HG03196 (cell line): ENCODE data around the gene GNAI2.

Source experiments
- ATAC-seq: cut with Tn5 transposase; IDR thresholded peaks from one replicate; pipeline ENCODE4 v1.9.1; 2021; ENCODE audit not compliant: unreplicated experiment

GNAI2 gene

DNA sequence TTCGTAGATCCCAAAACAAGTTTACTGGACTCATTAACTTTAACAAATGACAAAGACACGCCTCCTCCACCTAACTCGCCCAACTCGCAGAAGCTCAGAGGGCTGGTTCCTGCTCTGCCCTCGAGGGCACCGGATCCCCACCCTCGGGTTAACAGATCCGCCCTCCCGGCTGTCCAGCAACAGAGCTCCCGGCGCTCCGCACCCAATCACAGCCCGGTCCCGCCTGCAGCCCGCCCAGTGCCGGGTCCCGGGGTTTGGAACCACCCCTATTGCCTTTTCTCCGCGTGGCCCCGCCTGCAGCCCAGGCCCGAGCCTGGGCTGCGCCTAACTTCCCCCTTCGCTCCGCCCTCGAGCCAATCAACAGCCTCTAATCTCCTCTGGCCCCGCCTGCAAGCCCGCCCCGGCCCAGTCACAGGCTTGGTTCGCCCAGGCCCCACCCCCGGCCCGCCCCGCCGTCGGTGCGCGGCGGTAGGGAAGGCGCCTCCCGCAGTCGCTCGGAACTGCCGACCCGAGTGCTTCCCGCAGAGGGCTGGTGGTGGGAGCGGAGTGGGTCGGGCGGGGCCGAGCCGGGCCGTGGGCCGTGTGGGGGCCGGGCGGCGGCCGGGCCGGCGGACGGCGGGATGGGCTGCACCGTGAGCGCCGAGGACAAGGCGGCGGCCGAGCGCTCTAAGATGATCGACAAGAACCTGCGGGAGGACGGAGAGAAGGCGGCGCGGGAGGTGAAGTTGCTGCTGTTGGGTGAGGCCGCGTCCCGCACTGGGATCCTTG is at the start of gene GNAI2:
Gene GNAI2, plus strand, starts transcription at position 489 of the 768 bp plus-strand sequence. Its CDS starts 132 bp downstream, at position 621.
- peak; percentile 90 for ATAC-seq

DNA sequence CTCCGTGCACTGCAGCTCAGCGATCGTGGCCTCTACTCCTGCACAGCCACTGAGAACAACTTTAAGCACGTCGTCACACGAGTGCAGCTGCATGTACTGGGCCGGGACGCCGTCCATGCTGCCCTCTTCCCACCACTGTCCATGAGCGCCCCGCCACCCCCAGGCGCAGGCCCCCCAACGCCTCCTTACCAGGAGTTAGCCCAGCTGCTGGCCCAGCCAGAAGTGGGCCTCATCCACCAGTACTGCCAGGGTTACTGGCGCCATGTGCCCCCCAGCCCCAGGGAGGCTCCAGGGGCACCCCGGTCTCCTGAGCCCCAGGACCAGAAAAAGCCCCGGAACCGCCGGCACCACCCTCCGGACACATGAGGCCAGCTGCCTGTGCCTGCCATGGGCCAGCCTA is 48.3 kb upstream of the GNAI2 start:
- ATAC-seq, result no peak

DNA sequence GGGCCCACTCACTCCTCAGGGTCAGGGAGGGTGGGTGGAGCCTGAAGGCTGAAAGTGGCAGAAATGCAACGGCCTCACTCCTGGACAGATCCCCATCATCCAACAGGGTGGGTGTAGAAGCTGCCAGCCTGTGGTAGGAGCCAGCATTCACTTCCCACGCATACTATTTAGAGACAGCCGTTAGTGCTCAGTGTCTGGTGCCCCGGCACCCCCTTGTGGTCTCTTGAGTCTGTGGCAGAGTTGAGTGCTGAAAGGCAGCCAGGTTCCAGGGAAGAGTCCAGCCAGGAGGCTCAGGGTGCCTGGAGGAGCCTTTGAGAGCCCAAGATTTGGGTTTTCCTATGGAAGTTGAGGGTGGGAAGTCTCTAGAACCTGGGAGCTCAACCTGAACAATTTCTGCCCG is 46.7 kb upstream of the GNAI2 start:
- ATAC-seq, result no peak

DNA sequence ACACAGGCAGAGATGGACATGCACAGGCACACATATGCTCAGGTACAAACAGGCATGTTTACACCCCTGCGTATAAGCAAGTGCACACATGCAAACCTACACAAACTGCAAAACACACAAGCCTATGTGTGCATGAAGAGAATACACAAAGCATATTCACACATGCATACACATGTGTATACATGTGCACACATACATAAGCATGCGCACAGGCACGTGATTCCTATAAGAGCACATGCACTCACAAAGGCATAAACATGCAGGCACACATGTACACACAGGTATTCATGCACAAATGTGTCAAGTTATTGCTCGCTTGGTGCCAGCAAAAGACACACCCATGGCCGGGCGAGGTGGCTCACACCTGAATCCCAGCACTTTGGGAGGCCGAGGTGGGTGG is 46.0 kb upstream of the GNAI2 start:
- ATAC-seq, result no peak

DNA sequence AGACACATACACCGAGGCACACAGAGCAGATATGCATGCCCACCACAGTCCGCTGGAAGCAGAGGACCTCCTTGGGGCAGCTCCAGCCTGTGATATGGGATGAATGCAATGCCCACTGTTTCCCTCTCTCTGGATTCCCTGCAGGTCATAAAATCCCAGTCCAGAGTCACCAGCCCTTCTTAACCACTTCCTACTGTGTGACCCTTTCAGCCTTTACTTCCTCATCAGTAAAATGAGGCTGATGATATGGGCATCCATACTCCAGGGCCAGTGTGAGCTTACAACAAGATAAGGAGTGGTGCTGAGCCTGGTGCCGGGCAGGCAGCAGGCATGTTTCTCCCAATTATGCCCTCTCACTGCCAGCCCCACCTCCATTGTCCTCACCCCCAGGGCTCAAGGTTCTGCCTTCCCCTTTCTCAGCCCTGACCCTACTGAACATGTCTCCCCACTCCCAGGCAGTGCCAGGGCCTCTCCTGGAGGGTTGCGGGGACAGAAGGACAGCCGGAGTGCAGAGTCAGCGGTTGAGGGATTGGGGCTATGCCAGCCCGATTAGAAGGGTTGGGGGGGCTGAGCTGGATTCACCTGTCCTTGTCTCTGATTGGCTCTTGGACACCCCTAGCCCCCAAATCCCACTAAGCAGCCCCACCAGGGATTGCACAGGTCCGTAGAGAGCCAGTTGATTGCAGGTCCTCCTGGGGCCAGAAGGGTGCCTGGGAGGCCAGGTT is 44.9 kb upstream of the GNAI2 start, which contains the start of gene GNAT1:
Gene GNAT1, plus strand, starts transcription at position 675 of the 725 bp plus-strand sequence. CDS start 116 bp downstream, outside the sequence.
- ATAC-seq, result no peak

DNA sequence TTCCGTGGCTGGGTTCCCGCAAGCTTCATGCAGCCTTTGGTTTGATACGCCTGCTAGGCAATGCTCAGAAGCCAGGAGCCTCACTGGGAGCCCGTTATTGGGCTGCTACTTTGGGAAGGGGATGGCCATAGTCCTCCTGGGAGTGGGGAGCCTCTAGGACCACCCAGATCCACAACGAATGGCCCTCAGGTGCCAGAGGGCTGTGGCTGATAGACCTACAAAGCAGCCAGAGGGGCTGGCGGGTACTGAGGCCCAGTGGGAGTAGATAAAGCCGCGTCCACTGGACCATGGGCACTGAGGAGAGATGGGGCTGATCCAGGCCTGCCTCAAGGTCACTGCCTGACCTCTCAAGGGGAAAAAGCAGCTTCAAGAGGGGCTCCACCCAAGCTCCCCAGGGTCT is 43.9 kb upstream of the GNAI2 start:
- no peak for ATAC-seq

DNA sequence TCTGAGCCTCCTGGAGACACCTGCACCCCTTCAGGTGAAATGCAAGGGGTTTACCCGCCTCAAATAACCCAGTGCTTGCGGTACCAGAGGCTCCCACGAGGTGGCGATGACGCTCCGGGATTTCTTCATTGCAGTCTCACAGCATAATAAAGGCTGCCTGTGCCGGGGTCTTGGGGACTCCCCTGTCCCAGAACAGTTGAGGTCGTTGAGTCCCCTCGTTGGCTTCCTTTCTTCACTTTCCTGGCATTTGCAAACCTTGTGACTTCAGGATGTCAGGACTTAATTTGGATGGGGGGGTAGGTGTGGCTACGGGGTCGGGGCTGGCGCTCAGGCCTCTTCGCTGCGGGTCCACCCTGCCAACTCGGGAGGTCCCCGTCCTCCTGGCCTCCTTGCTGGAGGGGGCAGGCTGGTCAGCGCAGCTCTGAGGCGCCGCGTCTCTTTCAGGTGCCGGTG is 43.3 kb upstream of the GNAI2 start:
- ATAC-seq, result no peak

DNA sequence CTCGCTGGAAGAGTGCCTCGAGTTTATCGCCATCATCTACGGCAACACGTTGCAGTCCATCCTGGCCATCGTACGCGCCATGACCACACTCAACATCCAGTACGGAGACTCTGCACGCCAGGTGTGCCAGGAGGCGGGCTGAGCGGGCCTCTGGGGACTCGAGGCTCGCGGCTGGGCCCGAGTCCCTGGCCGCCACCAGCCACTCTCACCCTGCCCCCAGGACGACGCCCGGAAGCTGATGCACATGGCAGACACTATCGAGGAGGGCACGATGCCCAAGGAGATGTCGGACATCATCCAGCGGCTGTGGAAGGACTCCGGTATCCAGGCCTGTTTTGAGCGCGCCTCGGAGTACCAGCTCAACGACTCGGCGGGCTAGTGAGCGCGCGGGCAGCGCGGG is 42.7 kb upstream of the GNAI2 start:
- ATAC-seq, result no peak

DNA sequence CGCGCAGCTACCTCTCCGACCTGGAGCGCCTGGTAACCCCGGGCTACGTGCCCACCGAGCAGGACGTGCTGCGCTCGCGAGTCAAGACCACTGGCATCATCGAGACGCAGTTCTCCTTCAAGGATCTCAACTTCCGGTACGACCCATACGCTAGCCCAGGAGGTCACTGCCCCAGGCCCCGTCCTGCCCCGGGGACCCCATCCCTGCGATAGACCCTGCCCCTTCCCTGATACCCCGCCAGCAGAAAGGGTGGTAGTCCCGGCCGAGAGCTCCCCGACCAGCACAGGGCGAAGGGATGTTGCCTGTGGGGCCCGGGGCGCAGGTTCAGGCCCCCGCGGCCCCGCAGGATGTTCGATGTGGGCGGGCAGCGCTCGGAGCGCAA is 42.3 kb upstream of the GNAI2 start:
- ATAC-seq, result no peak

DNA sequence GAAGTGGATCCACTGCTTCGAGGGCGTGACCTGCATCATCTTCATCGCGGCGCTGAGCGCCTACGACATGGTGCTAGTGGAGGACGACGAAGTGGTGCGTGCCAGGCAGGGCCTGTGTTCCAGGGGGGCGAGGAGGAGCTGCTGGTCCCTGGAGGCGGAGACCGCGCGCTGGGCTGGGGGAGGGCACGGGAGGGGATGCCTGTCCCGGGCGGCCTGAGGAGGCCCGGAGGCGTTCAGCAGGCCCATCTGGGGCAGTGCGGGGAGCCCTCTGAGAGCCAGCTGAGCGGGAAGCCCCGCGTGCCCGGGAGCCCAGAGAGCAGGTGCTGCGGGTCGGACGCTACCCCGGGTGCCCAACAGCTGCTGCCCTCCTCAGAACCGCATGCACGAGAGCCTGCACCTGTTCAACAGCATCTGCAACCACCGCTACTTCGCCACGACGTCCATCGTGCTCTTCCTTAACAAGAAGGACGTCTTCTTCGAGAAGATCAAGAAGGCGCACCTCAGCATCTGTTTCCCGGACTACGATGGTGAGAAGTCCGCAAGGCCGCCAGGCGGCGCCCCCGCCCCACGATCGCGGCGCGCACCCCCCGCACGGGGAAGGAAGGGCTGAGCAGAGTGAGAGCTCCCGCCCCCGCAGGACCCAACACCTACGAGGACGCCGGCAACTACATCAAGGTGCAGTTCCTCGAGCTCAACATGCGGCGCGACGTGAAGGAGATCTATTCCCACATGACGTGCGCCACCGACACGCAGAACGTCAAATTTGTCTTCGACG is 41.7 kb upstream of the GNAI2 start:
- ATAC-seq, result no peak

DNA sequence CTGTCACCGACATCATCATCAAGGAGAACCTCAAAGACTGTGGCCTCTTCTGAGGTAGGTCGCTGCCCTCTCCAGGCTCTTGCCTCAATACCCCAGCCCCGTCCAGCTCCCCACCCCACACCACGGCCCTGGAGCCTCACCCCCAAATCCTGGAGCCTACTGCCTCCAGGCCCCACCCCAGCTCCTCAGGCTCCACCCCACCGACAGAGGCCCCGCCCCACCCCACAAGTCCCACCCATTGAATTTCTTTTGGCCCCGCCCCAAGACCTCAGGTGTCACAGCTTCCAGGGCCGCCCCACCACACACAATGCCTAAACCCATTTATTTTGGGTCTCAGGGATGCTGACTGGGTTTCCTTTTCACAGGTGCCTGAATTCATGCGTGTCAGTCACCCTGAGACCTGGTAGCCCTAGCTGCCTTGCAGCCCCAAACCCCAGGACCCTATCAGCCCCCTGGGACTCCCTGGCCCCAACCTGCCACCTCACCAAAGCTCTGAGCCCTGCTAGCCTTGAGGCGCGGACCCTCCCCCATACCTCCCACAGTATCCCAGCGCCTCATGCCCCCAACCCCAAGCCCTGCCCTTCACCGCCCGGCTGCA is 41.0 kb upstream of the GNAI2 start:
- no peak for ATAC-seq

DNA sequence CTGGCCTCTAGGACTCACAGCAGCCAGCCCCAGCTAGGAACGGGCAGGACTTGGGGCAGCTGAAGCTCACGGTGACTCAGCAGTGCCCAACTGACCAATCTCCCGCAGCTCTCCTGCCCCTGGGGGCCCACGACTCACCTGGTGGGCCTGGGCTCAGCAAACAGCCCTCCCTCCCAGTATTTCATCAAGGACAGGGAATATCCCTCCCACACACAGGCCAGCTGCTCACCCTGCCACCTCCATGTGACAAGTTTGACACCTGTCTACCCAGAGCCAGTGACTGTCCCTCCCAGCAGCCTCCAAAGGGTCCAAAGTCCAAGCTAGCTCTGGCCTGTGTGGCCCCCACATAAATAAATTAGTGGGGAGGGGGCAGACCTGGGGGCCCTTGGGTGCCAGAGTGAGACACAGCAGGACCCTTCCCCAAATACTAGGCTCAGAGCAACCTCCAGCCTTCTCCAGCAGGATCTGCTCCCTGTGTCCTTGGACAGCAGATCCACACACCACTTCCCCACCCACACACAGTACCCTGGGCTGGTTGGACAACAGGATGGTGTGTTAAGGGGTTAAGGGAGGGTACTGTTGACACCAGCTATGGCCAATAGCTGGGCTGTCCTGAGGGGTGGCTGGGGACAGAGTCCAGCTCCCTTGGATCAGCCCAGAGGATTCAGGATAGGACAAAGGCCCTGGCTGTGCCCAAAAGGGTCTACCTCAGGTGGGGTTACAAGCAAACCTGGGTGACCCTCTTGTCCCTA is 40.3 kb upstream of the GNAI2 start:
- no peak for ATAC-seq

DNA sequence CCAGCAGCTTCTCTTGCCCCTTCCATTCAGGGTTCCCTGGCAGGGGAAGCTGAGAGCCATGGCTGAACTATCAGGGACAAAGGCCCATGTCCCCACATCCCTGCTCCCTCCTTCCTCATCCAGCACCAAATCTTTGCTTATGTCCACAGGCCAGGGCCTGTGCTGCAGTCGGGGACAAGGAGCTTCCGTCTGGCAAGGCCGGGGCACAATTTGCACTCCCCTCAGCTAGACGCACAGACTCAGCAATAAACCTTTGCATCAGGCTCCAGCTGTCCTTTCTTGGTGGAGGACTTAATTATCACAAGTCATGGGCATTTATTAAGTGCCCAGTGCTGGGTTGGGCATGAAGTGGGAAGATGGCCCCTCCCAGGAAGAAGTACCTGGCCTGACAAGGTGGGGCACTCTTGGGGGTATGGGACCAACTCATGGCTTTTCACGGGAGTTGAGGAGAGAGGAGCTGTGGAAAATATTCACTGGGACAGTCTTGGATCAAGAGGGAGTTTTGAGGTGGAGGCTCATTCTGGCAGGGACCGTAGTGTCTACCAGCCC is 39.7 kb upstream of the GNAI2 start:
- ATAC-seq, result no peak

DNA sequence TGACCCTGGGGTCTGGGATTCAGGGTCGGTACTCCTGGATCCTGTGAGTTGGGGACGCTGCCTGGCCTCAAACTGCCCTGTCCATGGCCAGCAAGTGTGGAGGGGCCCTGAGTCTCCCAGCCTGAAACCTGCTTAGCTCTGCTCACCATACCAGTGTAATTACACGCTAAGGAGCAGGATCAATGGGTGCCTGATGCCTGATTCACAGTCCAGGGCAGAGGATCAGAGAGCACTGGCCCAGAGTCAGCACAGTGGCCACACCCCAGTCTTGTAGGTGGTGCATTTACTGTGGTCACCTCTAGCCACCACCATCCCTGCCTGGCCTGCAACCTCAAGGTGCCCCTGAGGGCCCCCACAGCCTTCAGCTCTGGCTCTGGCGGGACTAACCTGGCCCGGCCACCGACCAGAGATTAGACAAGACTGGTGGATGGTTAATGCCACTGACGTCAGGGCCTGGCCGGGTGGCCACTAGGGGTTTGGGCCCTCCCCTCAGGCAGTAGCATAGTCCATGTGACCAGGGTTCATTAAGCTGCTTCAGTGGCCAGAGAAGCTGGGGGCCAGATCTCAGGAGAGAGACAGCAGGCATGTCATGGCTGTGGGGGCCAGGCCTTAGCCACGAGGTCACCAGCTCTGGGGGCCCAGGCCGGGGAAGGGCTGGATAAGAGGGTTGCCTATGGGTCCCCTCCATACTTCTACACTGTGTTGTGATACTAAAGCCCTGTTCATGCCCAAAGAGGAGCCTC is 34.3 kb upstream of the GNAI2 start:
- no peak for ATAC-seq

DNA sequence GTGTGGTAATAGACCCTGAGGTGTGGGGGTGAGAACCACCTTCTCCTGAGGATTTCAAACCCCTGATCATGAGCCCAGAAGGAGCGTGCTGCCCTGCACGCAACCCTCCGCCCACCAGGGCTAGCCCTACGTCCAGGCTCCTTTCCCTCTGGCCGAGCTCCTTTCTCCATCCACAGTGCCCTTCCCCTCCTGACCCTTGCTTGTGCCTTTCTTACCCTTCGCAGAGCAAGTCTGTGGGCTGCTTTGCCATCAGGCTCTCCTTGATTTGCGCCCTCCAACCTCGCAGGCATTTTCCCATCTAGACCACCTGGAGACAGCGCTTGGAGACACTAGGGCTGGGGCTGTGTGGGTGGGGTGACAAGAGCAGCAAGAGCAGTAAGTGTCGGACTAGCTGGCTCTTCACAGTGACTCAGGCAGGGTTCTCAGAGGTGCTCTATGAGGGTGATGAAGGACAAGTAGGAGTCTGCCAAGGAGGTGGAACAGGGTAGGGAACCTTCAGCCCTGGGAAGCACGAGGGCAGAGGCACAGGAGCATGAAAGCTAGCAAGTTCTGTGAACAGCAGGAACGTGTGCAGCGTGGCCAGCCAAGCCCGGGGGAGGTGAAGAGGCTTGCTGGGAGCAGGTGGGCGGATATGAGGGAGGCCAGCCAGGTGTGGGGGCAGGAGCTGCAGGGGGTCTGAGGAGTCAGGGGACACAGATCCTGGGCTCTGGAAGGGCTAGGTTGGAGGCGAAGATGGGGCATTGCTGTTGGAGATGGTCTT is 33.5 kb upstream of the GNAI2 start:
- ATAC-seq, result no peak

DNA sequence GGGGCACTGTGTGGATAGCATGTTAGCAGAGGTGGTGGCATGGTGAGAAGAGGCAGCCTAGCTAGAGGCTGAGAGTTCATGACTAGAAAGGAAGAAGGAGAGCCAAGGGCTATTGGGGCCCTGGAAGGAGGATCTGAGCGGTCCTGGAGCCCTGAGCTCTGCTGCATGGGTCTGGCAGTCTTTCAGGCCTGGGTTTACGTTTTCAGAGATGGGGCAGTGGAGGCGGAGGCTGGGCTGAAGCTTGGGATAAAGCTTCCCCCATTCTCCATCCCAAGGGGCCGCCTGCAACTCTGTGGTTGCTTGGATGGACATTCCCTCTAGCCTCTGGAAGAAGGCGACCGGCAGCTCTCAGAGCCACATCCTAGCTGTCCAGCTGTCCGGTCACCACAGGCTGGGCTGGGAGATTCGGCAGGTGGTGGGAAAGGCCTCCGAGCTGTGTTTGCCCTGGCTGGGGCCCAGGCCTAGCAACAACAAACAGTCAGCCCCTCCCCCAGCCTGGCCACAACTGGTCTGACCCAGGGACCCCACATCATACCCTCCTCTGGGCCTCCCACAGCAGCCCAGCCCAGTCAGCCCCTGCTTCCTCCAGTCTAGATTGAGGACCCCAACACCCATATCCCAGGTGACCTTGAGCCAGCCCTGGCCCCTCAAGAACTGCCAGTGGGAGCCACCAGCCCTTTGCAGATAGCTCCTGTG is 32.7 kb upstream of the GNAI2 start:
- no peak for ATAC-seq

DNA sequence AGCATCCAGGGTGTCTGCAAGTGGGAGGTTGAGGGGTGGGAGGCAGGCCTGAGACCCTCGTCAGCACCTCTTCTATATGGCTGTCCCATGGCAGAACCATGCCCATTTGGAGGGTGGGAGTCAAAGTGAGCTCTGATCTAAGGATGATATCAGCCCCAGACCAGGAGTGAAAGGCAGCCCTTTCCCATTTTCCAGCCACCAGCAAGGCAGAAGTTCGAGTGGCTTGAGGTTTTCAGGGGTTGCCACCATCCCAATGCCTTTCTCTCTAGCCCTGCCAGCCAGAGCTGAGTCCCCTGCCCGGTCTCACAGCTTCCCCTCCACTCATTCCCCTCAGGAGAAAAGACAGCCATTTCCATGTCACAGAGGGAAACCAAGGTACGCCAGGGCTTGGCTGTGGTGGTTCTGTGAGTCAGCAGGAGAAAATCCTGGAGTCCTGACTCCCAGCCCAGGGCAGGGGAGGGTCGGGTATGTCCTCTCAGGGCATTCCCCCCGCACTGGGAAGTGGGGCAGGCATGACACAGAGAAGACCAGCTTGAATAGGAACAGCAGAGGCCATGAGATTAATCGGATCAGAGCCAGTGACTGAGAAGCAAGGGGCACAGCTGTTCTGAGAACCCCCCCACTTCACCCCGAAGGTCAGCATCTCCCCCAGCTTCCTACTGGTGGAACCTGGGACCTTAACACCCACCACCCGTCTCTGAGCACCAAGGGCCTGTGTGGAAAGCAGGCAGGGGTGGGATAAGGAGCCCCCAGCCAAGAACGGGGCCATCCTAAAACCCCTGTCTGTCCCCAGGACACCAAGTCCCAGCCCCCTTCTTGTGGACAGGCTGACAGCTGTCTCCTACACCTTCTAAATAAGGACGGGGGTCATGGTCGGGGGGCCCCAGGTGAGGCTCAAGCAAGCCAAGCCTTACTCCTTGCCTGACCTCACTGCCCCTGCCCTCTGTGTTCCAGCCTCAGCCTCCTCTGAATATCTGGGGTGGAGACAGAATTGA is 31.9 kb upstream of the GNAI2 start:
- ATAC-seq, result no peak
